Measurements from ENCODE around the gene PTPRD.

Gene PTPRD

DNA sequence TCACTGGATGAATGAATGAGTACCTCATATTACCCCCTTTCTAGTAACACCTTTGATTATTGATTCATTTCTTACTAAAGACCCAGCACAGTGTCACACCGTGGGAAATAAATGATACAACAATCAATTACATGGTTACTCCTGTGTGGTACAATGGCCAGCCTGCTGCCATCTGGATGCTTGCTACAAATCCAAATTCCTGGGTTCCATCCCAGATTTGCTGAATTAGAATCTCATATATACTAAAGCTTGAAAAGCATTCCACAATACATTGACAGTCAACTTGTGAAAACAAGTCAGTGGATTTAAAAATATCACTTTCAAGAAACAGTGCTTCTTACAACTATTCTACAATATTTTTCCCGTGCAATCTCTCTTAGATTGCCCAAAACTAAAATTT lies 989.3 kb downstream of the PTPRD start:
- in situ Hi-C loops (cut with MboI; ENCODE audit: low sequenced_read_pairs): no loop called here

DNA sequence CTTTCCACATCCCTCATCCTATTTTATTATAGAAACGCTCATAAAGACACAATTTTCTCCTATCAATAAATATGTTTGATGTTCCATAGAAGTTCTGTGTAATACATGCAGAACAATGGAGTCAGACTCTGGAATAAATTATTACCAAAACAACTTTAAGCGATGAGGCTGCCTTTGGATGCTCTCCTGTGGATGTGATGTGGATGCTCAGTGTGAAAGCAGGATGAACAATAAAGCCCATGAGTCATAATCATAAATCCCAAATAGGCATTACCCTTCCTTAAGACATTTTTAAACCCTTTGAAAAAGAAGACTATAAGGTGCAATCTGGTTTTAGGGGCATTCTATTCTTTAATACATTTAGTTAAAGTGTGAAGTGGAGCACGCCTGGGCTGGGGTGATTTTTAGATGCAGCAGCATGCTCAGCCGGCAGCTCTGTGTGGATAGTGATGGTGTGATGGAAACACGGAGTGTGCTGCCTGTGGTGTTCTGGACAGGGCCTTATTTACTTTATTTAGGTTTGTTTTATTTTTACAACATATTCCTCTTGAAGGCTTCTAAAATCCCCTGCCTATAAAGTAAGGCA lies 991.4 kb downstream of the PTPRD start:
- in situ Hi-C loops (cut with MboI; ENCODE audit: low sequenced_read_pairs): no loop called here

DNA sequence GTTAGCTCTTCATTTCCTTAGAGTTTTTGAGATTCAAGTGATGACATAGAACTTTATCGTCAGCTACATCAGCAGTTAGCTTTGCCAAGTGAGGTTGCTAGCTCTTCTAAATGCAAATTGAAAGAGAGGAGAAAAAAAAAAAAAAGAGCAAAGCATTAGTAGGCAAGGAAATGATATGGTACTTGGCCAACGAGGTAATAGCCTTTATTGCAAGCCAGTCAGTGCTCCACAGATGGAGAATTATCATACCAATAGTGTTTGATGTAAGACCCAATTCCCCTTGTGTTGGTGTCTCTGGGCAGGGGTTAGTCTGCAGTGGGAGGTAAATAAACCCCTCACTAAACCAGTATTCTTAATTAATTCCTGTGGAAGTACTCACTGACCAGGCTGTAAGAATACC lies 992.1 kb downstream of the PTPRD start:
- in situ Hi-C loops (cut with MboI; ENCODE audit: low sequenced_read_pairs): no loop called here

DNA sequence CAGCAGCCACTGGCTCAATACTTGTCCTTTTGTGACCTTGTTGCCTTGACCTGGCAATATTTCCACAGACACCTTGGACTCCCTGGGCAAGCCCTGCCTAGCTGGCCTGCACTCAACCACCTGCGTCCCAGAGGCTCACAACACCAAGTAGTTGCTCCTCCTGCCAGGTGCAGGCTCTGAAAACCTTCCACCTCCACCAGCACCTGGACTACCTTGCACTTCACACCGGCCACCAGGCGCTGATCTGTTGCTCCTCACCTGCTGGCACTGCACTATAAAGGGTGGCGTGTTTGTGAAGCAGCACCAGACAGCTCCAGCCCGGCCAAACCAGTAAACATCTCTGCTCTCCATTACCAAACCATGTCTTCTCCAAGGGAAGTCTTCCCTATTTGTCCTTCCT lies 997.7 kb downstream of the PTPRD start:
- in situ Hi-C loops (cut with MboI; ENCODE audit: low sequenced_read_pairs): no loop called here

DNA sequence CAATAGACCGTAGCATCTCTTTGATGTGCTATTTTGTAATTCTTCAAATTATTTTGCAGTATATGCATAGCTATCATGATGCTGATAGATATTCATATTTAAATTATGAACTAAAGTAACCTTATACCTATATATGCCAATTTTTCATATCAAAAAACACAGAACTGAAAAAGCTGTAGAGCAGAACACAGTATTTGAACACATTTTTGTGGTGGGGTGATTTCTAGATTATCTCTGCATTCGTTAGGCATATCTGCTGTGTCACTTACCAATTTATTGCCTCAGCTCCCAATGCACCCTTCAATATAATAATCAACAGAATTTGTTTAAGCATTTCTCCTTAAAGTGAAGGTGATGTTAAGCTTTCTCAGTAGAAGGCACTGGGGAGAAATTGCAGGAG lies 998.2 kb downstream of the PTPRD start:
- in situ Hi-C loops (cut with MboI; ENCODE audit: low sequenced_read_pairs): no loop called here

DNA sequence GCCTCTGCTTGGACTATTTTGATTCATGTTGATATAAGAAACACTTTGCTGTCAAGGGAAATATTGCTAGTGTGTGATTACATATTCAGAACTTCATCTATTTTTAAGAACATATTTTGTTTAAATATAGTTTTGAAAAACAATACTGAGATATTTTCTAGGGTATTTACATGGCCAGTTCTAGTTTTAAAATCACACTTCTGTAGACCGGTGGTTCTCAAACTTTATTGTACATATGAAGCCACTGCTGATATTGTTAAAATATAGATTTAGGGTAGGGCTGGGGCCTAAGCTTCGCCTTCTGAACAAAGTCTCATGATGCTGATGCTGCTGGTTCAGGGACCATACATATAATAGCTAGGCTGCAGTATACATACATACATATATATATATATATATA lies 1000.0 kb downstream of the PTPRD start:
- in situ Hi-C loops (cut with MboI; ENCODE audit: low sequenced_read_pairs): no loop called here

DNA sequence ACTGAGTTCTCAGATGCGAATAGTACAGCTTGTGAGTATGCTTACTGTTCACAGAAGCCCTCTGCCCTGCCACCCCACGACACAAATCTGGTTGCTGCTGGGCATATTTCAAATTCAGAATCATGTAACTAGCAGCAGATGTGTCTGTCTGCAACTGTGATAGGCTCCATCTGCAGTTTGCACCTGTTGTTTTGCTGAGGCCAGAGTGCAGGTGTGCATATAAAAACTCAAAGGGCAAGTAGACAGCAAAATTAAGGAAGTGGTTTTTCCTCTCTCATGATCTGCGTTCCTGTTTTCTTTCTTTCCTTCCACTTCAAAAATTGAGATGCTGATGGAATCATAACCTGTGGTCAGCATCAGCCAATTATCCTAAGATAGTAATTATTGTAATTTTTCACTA lies 1000.5 kb downstream of the PTPRD start:
- in situ Hi-C loops (cut with MboI; ENCODE audit: low sequenced_read_pairs): no loop called here

DNA sequence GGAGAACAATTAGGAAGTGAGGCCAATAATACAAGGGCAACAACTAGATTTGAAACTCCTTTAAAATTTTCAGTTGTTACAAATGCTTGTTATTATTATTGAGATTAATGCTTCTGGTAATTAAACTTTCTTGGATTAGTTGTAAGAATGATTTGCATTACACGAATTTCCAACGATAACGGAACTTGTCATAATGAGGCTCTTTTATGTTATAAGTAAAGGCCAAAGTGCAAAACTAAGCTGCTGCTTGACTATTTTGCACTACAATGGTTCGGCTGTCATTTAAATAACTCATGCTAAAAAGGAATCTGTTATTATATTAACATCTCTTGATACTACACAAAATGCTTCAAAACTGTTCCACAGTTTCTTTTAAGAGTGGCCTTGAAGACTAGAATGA lies 1007.1 kb downstream of the PTPRD start:
- in situ Hi-C loops (cut with MboI; ENCODE audit: low sequenced_read_pairs): no loop called here

DNA sequence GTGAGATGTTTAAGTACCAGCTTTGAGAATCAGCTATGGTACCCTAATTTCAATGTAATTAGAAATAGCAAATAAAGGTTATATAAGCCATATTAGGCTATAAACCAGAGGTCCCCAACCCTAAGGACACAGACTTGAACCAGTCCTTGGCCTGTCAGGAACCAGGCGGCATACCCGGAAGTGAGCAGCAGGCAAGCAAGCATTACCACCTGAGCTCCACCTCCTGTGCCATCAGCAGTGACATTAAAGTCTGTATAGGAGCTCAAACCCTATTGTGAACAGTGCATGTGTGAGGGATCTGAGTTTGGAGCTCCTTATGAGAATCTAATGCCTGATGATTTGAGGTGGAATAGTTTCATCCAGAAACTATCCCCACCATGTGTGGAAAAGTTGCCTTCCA lies 1009.5 kb downstream of the PTPRD start:
- in situ Hi-C loops (cut with MboI; ENCODE audit: low sequenced_read_pairs): no loop called here

DNA sequence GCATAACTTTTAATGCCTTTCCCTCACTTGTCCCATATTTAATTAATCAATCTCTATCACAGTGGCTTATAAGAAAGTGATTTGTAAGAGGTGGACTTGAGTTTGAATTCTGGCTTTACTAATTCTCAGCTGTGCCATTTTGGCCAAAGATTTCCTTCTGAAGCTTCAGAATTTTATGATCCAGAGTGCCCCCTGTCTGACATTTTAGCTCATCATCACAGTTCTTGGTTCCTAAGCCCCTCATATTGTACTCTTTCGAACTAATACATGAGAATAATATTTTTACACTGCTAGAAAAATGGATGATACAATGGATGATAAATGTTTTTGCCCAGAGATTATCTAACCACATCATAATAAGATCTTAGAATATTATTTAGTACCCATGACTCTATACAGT lies 1014.1 kb downstream of the PTPRD start:
- in situ Hi-C loops (cut with MboI; ENCODE audit: low sequenced_read_pairs): no loop called here

DNA sequence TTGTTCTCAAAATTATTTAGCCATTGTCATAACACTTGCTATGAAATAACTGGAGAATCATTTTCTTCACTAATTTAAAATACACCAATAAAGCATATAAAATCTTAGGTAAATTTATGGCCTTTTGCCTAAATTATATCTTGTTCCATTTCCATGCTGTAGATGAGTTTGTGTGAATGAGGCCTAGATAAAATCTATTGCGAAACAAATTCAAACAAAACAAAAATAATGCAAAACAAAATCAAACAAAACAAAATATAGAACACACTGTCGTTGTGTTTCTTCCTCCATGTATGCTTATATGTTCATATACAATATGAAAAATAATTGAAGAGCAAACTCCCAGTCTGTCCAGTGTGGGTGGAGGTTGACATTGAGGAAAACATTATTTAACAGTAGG lies 1020.7 kb downstream of the PTPRD start:
- in situ Hi-C loops (cut with MboI; ENCODE audit: low sequenced_read_pairs): no loop called here

DNA sequence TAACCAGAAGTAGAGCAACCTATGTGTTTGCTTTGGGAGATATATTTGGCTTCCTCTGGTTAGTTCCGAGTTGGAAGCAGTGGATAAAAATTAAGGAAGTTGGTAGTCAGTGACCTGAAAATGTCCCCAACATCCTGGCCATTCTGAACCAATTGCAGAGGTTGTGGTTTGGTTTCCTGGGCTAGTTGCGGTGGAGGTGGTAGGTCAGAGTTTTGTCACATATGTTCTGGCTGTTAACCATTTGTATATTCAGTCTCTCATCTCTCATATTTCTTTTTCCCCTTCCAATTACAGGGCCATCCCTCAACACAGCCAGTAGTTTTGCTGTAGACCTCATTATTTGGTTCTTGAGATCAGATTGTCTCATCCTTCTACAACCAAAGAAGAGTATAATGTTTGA lies 1026.9 kb downstream of the PTPRD start:
- in situ Hi-C loops (cut with MboI; ENCODE audit: low sequenced_read_pairs): no loop called here

DNA sequence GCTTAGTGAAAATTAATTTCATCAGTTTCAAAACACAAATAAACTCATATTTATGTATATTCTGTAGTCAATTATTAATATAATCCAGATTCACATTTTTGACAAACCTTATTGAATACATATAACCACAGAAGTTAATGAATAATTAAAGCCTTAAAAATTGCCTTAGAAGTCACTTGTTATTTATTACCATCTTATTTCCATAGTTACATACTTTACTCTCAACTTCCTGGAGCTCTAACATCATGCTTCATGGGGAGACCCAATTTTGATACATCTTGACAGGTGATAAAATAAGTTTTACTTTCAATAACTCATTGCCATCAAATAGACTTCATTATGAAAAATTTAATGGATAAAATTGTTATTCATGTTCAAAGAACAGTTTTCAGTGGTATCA lies 1038.7 kb downstream of the PTPRD start:
- in situ Hi-C loops (cut with MboI; ENCODE audit: low sequenced_read_pairs): no loop called here

DNA sequence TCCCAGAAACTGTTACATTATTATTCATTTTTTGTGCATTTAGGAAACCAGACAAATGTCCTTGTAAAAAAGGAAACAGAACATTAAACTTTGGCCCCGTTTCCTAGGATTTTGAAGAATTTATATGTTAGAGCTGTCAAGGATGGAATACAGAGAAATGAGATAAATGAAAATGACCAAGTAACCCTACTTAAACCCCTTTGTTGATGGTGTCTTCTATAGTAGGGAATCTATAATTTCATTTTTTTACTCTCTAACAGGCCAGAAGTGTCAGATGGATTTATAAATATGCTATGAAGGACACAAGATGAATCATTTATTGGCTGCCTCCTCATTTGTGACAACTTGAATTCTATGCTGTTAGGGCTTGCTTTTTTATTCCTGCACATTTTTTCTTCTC lies 1047.1 kb downstream of the PTPRD start:
- in situ Hi-C loops (cut with MboI; ENCODE audit: low sequenced_read_pairs): no loop called here

DNA sequence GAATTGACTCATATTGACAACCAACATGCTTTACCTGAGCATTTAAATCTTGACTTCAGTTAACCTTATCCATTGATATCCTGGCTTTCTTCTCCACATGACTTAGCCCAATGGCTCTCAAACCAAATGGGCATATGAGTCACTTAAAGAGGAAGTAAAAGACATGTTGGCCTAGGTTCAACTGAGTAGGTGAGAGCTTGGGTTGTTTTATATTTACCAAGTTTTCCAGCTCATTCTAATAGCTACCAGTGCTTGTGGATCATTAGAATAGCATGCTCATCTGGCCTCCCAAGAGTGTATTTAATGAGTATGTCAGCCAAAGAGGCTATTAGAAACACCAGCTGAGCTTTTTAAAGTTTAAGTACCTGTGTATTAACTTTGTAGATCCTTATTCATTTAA lies 1049.0 kb downstream of the PTPRD start:
- in situ Hi-C loops (cut with MboI; ENCODE audit: low sequenced_read_pairs): no loop called here

DNA sequence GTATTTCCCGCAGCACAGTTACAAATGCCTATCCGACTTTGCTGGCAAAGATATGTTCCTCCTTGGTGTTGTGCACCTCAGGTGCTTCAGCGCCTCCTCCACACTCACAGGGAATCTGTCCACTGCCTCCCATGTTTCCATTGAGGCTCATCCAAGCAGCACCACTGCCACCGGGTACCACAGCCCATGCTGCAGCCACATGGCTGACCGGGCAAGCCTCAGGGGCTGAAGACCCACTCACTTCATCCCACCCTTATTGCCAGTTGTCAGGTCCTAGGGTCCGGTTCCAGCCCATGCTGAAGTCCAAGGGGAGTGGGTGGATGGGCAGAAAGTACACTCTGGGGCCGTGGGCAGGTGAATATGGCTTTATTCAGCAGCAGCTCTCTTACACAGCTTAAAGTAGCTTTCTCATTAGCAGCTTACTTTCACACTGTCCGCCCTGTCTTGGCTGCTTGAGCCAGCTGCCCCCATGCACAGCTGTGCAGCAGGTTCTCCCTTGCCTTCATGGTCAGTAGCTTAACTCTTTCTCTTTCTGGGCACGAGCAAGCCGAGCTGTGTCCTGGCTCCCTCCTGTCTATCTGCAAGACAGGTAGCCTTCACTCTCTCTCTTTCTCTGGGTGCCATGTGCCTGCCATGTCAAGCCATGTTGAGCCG lies 1052.3 kb downstream of the PTPRD start:
- in situ Hi-C loops (cut with MboI; ENCODE audit: low sequenced_read_pairs): no loop called here

DNA sequence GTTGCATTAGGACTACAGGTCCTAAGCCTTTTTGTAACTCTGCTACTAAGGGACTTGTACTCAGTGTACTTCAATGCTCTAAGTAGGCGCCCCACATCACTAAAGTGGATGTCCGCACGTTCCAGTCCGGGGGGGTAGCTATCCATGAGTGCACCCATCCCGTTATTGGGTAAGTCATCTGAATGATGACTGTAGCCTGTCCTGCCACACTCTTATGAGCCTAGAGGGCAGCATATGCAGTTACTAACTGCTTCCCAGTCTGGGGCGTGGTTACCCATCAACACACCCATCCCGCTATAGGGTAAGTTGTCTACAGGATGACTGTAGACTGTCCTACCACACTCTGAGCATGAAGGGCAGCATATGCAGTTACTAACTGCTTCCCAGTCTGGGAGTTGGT lies 1053.9 kb downstream of the PTPRD start:
- in situ Hi-C loops (cut with MboI; ENCODE audit: low sequenced_read_pairs): no loop called here

DNA sequence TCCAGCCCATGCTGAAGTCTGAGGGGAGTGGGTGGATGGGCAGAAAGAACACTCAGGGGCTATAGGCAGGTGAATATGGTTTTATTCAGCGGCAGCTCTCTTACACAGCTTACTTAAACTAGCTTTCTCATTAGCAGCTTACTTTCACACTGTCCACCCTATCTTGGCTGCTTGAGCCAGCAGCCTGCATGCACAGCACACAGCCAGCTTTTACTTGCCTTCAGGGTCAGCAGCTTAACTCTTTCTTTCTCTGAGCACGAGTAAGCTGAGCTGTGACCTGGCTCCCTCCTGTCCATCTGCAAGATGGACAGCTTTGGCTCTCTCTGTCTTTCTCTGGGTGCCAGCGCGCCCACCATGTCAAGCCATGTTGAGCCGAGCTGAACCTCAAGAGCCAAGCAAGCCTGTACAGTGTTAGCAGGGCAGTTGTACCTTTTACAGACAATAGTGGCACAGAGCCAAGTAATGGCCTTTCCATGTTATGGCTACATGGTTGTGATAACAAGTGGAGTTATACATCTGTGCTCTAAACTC lies 1054.9 kb downstream of the PTPRD start:
- in situ Hi-C loops (cut with MboI; ENCODE audit: low sequenced_read_pairs): no loop called here

DNA sequence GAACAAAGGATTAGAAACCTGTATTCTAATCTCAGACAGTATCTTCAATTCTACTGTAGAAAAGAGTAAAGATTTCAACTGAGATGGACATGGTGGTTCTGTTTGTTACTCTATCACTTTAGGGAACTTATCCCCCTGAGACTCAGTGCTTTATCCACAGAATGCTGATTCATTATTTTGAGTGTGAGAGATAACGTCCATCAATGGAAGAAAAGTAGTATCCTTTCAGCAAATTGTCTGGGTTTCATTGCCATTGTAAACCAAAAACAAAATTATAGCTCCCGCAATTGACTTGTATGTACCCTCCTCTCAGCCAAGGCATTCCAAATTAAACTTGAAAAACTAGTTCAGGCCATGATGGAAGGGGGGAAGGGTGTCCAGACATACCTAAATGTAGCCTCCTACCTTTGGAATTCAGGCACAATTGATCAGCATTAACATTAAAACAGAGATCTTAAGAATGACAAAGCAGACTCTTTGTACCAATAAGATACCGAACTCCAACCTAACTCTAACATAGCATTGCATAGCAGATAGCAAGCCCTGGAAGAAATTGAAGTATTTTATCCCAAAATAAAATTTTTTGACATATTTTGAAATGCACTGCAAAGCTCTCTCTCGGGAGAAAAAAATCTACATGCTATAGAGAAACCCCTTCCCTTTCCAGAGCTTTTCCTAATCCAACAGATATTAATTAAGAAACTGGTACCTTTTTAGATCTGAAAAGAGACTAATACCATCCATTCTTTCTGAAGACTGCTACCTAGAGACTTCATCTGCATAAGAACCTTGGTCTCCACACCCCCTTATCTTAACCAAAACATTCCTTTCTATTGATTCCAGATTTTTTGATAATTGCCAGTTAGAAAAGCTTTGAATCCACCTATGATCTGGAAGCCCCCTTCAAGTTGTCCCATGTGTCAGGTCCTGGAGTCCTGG lies 1055.7 kb downstream of the PTPRD start:
- in situ Hi-C loops (cut with MboI; ENCODE audit: low sequenced_read_pairs): no loop called here

DNA sequence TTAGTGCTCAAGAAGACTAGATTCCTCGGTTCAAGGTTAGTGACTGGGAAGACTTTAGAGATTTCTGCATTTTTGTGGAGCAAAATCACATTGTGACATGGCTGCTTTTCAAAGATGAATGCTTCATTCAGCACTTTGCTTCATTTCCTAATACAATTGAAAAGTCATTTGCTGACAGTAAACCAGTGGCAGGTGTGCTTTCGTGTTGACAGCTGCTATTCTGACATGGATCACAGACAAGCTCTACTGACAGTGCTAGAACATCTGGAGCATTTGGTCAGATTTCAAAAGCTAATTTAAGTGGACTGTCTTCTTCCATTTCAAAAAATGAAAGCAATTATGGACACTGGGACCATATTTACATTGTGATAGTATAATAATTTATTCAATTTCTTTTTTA lies 1060.1 kb downstream of the PTPRD start:
- in situ Hi-C loops (cut with MboI; ENCODE audit: low sequenced_read_pairs): no loop called here

DNA sequence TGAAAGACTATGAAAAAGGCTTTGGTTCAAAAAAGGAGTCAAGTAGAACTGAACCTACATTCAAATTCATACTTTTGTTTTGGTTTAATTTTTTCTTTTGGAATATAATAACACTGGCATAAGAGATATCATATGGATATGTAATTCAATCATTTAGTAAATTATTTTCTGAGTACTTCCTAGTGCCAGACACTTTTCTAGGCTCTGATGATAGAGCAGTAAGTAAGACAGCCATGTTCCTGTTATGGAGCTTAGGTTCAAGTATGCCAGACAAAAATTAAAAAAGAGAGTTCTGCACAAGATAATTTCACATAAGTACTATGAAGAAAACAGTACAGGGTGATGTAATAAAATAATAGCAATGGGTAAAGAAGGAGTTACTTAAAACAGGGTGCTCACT lies 1074.0 kb downstream of the PTPRD start:
- in situ Hi-C loops (cut with MboI; ENCODE audit: low sequenced_read_pairs): no loop called here

DNA sequence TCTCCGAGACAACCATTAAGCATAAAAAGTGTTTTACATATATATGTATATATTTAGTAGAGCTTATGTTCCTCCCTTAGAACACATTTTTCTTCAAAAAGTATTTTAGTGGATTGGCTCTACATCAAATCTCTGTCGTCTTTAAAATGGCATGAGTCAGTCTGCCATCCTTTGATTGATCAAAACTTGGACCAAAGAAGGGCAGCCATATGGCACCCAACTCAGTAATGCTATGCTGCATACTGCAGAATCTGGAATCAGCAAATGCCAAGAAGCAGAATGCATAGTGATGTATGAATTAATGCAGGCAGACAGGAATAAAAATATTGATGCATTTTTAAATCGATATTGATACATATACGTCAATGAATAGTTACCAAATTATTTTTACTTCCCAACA lies 1074.4 kb downstream of the PTPRD start:
- in situ Hi-C loops (cut with MboI; ENCODE audit: low sequenced_read_pairs): no loop called here

Measured in HL-60/S4 treated with phorbol 12-myristate 13-acetate at 8.2 ng/mL for 4 days and 3 days (cell line).